Dendritic cell treated with granulocyte-macrophage colony-stimulating factor and Interleukin-4, amounts not matched to agents 40 ng/mL and 50 ng/mL, for 4 days (primary cell): ENCODE results near the gene BEND7.
A peak's percentile ranks its signal among the peaks of the same experiment; 100 is the strongest.
"Not testable (repeated sequence)": the region's sequence is repeated elsewhere in the genome, so short reads cannot be mapped to it uniquely, and the experiment has no call there.

Source experiments
- H3K27ac Mint-ChIP-seq: one replicate; pipeline ENCODE4 v1.8.0; 2022; ENCODE audit warnings: mild to moderate bottlenecking, mixed read lengths
- H3K27me3 Mint-ChIP-seq: one replicate; pipeline ENCODE4 v1.8.0; 2022; ENCODE audit warnings: mild to moderate bottlenecking, mixed read lengths
- H3K36me3 Mint-ChIP-seq: one replicate; pipeline ENCODE4 v1.8.0; 2022; ENCODE audit warnings: low read depth, mixed read lengths
- H3K4me1 Mint-ChIP-seq: one replicate; pipeline ENCODE4 v1.8.0; 2022; ENCODE audit warnings: low read depth, mixed read lengths
- H3K4me3 Mint-ChIP-seq: one replicate; pipeline ENCODE4 v1.8.0; 2022; ENCODE audit warnings: mild to moderate bottlenecking, moderate library complexity, mixed read lengths
- H3K9me3 Mint-ChIP-seq: one replicate; pipeline ENCODE4 v1.8.0; 2022; ENCODE audit warnings: mixed read lengths
- intact Hi-C: fragments of 100-400 bp; cut with micrococcal nuclease; formaldehyde crosslinking; loops from one replicate; pipeline ENCODE4 v1.15.0; 2022

BEND7 gene

DNA sequence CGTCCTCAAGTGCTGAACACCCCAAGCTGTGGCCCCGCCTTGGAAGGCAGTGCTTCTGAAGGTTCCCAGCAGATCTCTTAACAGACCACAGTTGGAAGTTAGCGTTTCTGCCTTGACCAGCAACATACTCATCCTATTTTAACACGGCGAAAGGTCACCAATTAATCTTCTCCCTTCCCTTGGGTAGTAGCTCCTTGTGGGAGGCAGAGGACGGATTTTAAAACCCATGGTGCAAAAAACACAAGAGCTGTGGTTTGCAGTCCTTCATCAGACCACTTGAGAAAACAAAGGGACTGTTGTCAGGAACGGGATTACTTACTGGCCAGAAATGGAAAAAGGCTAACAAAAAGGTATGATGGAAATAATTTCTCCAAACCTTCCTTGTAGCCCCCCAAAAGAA lies 87.3 kb downstream of the BEND7 start:
- intact Hi-C loops: no loop called here
- Mint-ChIP-seq H3K27me3 (peaks cover 42% of the 10 kb centered on the region), H3K27ac (no peak overlapping the region), H3K36me3 (no peaks in the 10 kb centered on the region), H3K9me3 (no peaks in the 10 kb centered on the region), H3K4me3 (no peak overlapping the region), H3K4me1 (peaks cover 10% of the 10 kb centered on the region)

DNA sequence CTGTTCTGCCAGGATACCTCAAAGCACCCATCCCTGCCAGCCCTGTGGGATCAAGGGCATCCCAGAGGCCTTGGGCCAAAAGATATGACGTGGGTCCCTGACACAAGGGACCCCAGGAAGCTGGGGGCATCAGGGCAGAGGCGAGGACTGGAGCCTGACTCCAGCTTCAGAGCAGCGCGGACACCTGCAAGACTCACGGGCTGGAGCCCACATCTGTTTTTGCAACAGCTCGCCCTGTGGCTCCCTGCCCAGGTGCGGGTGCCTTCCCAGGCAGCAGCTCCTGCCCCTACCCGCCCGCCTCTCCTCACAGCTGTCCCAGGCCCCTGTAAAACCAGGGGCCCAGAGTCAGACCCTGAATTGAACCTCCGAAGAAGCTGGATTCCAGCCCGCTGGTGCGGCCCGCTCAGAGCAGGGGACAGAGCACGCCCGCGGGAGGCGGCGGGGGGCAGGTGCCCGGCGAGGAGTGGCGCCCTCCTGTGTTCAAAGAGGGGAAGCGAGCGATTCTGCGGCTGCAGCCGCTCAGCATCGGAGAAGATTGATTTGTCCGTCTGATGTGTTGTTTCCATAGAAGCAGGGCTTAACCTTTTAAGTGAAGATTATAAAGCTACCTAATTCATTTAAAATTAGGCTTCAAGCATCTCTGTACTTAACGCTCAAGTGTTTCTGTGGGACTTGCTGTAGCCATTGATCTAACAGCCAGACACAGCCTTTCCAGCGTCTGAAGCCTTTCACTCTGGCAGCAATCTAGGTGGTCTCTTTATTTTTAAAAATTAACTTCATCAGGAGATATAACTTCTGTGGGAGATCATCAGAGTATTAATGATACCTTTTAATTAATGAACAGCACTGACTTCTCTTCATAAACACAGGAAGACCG lies 88.4 kb downstream of the BEND7 start:
- H3K4me3 Mint-ChIP-seq: peak overlapping the region; percentile 44
- no peaks in the 10 kb centered on the region for H3K9me3 Mint-ChIP-seq
- H3K27ac Mint-ChIP-seq: no peak overlapping the region
- peaks cover 10% of the 10 kb centered on the region for H3K4me1 Mint-ChIP-seq
- peaks cover 46% of the 10 kb centered on the region for H3K27me3 Mint-ChIP-seq
- intact Hi-C loops: loop anchor here (1.0 kb wide), 1 partner anchor 68 kb away; no protein-coding TSS in a partner anchor
- H3K36me3 Mint-ChIP-seq: no peaks in the 10 kb centered on the region

GRCh38 chr10:13439313-13440184 lies 89.3 kb downstream of the BEND7 start:
- intact Hi-C loops: loop anchor here (1.0 kb wide), 1 partner anchor 67 kb away; no protein-coding TSS in a partner anchor
- Mint-ChIP-seq H3K4me3 (no peak overlapping the region), H3K36me3 (no peaks in the 10 kb centered on the region), H3K9me3 (no peaks in the 10 kb centered on the region), H3K4me1 (peaks cover 10% of the 10 kb centered on the region), H3K27me3 (peaks cover 49% of the 10 kb centered on the region), H3K27ac (no peak overlapping the region)

DNA sequence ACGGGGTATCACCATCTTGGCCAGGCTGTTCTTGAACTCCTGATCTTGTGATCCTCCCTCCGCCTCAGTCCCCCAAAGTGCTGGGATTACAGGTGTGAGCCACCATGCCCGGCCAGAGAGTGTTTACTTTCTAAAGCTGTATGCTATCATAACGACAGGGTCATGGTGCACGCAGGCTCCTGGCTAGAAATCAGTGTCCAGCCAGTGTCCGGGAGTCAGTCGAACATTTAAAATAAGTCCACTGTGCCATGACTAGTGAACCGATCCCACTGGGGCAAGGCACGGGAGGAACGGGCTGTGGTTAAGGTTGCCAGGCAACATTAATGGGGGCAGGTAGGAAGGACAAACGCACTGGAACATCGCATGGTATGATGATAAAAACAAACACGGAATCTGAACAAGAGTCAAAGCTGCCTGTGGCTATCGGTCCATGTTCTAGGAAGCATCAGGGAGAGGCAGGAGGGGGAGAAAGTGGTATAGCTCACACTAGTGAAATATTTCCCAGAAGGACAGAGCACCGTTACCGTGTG lies 91.7 kb downstream of the BEND7 start:
- intact Hi-C loops: no loop called here
- H3K27me3 Mint-ChIP-seq: peaks cover 50% of the 10 kb centered on the region
- no peak overlapping the region for H3K27ac Mint-ChIP-seq
- H3K36me3 Mint-ChIP-seq: no peaks in the 10 kb centered on the region
- no peaks in the 10 kb centered on the region for H3K9me3 Mint-ChIP-seq
- peaks cover 10% of the 10 kb centered on the region for H3K4me1 Mint-ChIP-seq
- H3K4me3 Mint-ChIP-seq: no peak overlapping the region

DNA sequence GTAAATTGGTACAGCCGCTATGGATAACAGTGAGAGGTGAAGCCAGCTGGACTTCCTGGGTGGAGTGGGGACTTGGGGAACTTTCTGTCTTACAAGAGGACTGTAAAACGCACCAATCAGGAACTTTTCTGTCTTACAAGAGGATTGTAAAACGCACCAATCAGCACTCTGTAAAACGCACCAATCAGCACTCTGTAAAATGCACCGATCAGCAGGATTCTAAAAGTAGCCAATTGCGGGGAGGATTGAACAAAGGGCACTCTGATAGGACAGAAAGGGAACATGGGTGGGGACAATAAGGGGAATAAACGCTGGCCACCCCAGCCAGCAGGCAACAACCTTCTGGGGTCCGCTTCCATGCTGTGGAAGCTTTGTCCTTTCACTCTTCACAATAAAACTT lies 100.9 kb downstream of the BEND7 start:
- H3K4me1 Mint-ChIP-seq, H3K9me3 Mint-ChIP-seq, H3K27ac Mint-ChIP-seq, intact Hi-C loops, H3K36me3 Mint-ChIP-seq, H3K4me3 Mint-ChIP-seq, H3K27me3 Mint-ChIP-seq: not testable (repeated sequence)

- intact Hi-C loops: no loop called here
- H3K27ac Mint-ChIP-seq: no peak overlapping the region
- H3K36me3 Mint-ChIP-seq: no peaks in the 10 kb centered on the region
- H3K9me3 Mint-ChIP-seq: peaks cover 8% of the 10 kb centered on the region
- peaks cover 4% of the 10 kb centered on the region for H3K27me3 Mint-ChIP-seq
- H3K4me1 Mint-ChIP-seq: peaks cover 5% of the 10 kb centered on the region
- no peak overlapping the region for H3K4me3 Mint-ChIP-seq
These were observed 103.4 kb downstream of the BEND7 start for GRCh38 chr10:13425397-13425796.

DNA sequence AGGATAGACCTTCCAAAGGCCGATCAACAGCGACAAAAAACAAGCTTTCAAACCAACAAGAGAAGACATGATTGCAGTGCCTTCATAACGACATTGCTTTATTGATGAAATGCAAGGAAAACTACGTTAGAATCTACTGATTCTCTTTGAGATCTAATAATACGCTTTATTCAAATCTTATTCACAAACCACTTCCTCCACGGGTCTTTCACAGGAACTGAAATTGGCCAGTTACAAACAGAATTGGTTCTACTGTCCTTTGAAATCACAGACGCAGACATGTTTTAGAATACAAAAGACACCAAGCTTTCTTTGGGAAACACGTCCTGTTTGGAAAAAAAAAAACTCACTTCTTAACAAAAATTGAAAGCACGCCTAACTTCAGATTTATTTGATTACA lies 106.0 kb downstream of the BEND7 start:
- peaks cover 3% of the 10 kb centered on the region for H3K9me3 Mint-ChIP-seq
- peaks cover 2% of the 10 kb centered on the region for H3K27me3 Mint-ChIP-seq
- H3K27ac Mint-ChIP-seq: no peak overlapping the region
- intact Hi-C loops: no loop called here
- H3K4me1 Mint-ChIP-seq: peaks cover 5% of the 10 kb centered on the region
- H3K36me3 Mint-ChIP-seq: no peaks in the 10 kb centered on the region
- no peak overlapping the region for H3K4me3 Mint-ChIP-seq

DNA sequence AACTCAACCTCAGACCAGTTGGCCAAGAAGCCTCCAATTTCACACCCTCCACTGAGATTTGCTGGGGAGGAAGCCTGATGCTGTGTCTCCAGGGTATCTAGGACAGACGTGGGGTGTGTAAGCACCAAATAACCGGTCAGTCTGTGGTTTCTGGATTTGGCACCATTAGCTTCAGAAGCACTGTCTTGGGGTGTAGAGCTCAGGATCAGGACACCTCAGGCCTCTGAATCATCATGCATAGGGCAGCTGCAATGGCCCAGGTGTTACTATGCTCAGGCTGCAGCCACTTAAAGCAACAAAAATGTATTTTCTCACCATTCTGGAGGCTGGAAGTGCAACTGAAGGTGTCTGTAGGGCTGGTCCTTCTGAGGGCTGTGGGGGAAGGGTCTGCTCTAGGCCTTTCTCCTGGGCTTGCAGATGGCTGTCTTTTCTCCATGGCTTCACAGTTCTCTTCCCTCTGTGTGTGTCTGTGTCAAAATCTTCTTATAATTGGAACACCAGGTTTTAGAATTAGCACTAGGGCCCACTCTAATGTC lies 107.4 kb downstream of the BEND7 start:
- Mint-ChIP-seq H3K27me3 (no peaks in the 10 kb centered on the region), H3K4me1 (peaks cover 5% of the 10 kb centered on the region), H3K4me3 (no peak overlapping the region), H3K9me3 (no peaks in the 10 kb centered on the region), H3K27ac (no peak overlapping the region), H3K36me3 (no peaks in the 10 kb centered on the region)
- intact Hi-C loops: no loop called here

- no peaks in the 10 kb centered on the region for H3K36me3 Mint-ChIP-seq
- no peaks in the 10 kb centered on the region for H3K27me3 Mint-ChIP-seq
- intact Hi-C loops: no loop called here
- peaks cover 5% of the 10 kb centered on the region for H3K4me1 Mint-ChIP-seq
- no peaks in the 10 kb centered on the region for H3K9me3 Mint-ChIP-seq
- no peak overlapping the region for H3K27ac Mint-ChIP-seq
- no peak overlapping the region for H3K4me3 Mint-ChIP-seq
These were observed 108.1 kb downstream of the BEND7 start for GRCh38 chr10:13420532-13421307.

- H3K4me1 Mint-ChIP-seq: no peaks in the 10 kb centered on the region
- no peaks in the 10 kb centered on the region for H3K9me3 Mint-ChIP-seq
- H3K27ac Mint-ChIP-seq: no peak overlapping the region
- intact Hi-C loops: no loop called here
- H3K27me3 Mint-ChIP-seq: no peaks in the 10 kb centered on the region
- no peak overlapping the region for H3K4me3 Mint-ChIP-seq
- no peaks in the 10 kb centered on the region for H3K36me3 Mint-ChIP-seq
These were observed 111.2 kb downstream of the BEND7 start for GRCh38 chr10:13417459-13418126.

DNA sequence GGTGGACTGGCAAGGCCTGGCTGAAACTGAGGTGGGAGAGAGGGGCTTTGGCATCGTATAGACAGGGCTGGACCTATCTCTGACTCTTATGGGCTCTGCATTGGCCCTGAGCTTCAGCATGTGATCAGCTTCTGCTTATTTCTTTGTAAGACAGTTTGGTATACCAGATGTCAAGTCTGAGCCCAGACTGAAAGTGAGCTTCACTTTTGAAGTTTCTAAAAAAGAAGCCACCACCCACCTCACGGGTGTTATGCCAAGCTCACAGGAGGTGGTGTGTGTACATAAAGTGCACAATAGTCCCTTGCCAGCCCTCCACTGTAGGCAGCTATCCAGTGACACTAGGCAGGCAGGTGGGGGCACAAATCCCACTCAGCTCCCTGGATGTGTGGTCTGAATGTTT lies 112.1 kb downstream of the BEND7 start:
- H3K27ac Mint-ChIP-seq: no peak overlapping the region
- no peaks in the 10 kb centered on the region for H3K36me3 Mint-ChIP-seq
- H3K27me3 Mint-ChIP-seq: no peaks in the 10 kb centered on the region
- no peaks in the 10 kb centered on the region for H3K4me1 Mint-ChIP-seq
- H3K9me3 Mint-ChIP-seq: no peaks in the 10 kb centered on the region
- intact Hi-C loops: no loop called here
- H3K4me3 Mint-ChIP-seq: no peak overlapping the region

DNA sequence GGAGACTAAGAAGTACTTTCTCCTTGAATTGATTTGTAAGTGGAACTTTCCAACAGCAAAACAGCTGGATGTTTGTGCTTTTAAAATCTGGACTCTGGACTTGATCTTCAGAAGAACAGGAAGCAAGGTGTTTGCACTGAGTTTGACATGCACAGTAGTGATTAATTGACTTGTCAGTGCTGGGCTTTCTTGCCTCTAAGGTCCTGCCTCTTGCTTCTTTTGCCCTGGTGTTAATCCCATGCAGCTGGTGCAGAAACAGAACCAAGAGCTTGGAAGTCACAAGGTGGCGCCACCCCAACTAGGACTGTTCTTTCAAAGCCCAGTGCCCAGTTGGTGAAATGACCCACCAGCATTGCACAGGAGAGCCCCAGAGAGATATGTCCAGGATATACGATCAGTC lies 114.0 kb downstream of the BEND7 start:
- H3K4me3 Mint-ChIP-seq: no peak overlapping the region
- no peaks in the 10 kb centered on the region for H3K4me1 Mint-ChIP-seq
- H3K36me3 Mint-ChIP-seq: no peaks in the 10 kb centered on the region
- intact Hi-C loops: no loop called here
- H3K27ac Mint-ChIP-seq: no peak overlapping the region
- H3K9me3 Mint-ChIP-seq: no peaks in the 10 kb centered on the region
- no peaks in the 10 kb centered on the region for H3K27me3 Mint-ChIP-seq

DNA sequence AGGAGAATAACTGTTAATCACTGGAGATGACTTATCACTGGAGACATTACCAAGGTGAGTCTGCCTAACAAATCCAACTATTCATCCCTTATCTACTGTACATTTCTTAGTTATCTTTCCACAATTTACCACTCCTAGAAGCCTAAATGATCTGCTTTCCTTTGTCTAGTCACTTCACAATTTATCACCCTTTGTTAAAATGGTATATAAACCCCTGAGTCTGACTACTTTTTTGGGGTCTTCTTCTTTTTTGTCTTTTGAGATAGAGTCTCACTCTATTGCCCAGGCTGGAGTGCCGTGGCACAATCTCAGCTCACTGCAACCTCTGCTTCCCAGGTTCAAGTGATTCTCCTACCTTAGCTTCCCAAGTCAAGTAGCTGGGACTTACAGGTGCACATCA lies 114.7 kb downstream of the BEND7 start:
- intact Hi-C loops: no loop called here
- no peaks in the 10 kb centered on the region for H3K27me3 Mint-ChIP-seq
- no peaks in the 10 kb centered on the region for H3K4me1 Mint-ChIP-seq
- H3K4me3 Mint-ChIP-seq: no peak overlapping the region
- no peak overlapping the region for H3K27ac Mint-ChIP-seq
- no peaks in the 10 kb centered on the region for H3K36me3 Mint-ChIP-seq
- no peaks in the 10 kb centered on the region for H3K9me3 Mint-ChIP-seq
